Measurements from ENCODE around the gene LSAMP. TPM values are rescaled to one million over a fixed set of nuclear protein-coding genes. Genes with fewer than 3 reads are reported as not detected.
A peak's percentile ranks its signal among the peaks of the same experiment; 100 is the strongest.

The LSAMP gene
- total RNA-seq, 1 donor from 2014 or later, result 16.4 TPM

GRCh38 chr3:116288485-116288884, 156.8 kb downstream of the LSAMP start:
- no peak overlapping the region for H2AFZ ChIP-seq (ENCODE audit: low read depth, low read length)
- no peaks in the 10 kb centered on the region for H3K4me1 ChIP-seq (ENCODE audit: insufficient read depth, low read length)
- H4K20me1 ChIP-seq (ENCODE audit: insufficient read depth, low read length), result no peaks in the 10 kb centered on the region
- DNase-seq (ENCODE audit: low read depth) (peak; percentile 36), FAIRE-seq (no peak)
- H3K4me1 Mint-ChIP-seq (ENCODE audit: low read depth, unreplicated experiment), result peaks cover 13% of the 10 kb centered on the region
- H3K4me2 ChIP-seq (ENCODE audit: low read length), result no peak overlapping the region
- no peaks in the 10 kb centered on the region for H3K36me3 ChIP-seq (ENCODE audit: insufficient read depth, low read length)
- H3K27ac ChIP-seq (ENCODE audit: low read depth, low read length), result no peak overlapping the region
- H3K9ac ChIP-seq (ENCODE audit: low read length), result no peak overlapping the region
- H3K4me3 Mint-ChIP-seq (ENCODE audit: unreplicated experiment), result no peak overlapping the region
- H3K79me2 ChIP-seq (ENCODE audit: insufficient read depth, low read length), result no peaks in the 10 kb centered on the region
- H3K9me3 ChIP-seq (ENCODE audit: insufficient read depth, low read depth, low read length), result no peaks in the 10 kb centered on the region
- TF ChIP-seq CTCF (IDR thresholded peaks at IDR 0.05; ENCODE audit: insufficient read depth, low read depth, low read length) (no peak), EZH2 (IDR thresholded peaks at IDR 0.05; ENCODE audit: insufficient read depth, low read length) (no peak)
- H3K27ac Mint-ChIP-seq (ENCODE audit: unreplicated experiment), result no peak overlapping the region
- no peak overlapping the region for H3K4me3 ChIP-seq (ENCODE audit: insufficient read depth, low read depth, low read length)
- H3K9me3 Mint-ChIP-seq (ENCODE audit: unreplicated experiment), result no peaks in the 10 kb centered on the region
- H3K36me3 Mint-ChIP-seq (ENCODE audit: low read depth, unreplicated experiment), result no peaks in the 10 kb centered on the region
- no peaks in the 10 kb centered on the region for H3K27me3 ChIP-seq (ENCODE audit: insufficient read depth, low read length)
- no peaks in the 10 kb centered on the region for H3K27me3 Mint-ChIP-seq (ENCODE audit: low read depth, unreplicated experiment)

GRCh38 chr3:116285781-116286421, 159.4 kb downstream of the LSAMP start:
- Histone ChIP-seq H3K9me3 (ENCODE audit: insufficient read depth, low read depth, low read length) (no peaks in the 10 kb centered on the region), H3K9ac (ENCODE audit: low read length) (no peak overlapping the region), H2AFZ (ENCODE audit: low read depth, low read length) (no peak overlapping the region), H3K4me2 (ENCODE audit: low read length) (no peak overlapping the region), H3K4me3 (ENCODE audit: insufficient read depth, low read depth, low read length) (no peak overlapping the region), H3K27me3 (ENCODE audit: insufficient read depth, low read length) (no peaks in the 10 kb centered on the region), H3K4me1 (ENCODE audit: insufficient read depth, low read length) (no peaks in the 10 kb centered on the region), H4K20me1 (ENCODE audit: insufficient read depth, low read length) (no peaks in the 10 kb centered on the region), H3K36me3 (ENCODE audit: insufficient read depth, low read length) (no peaks in the 10 kb centered on the region), H3K27ac (ENCODE audit: low read depth, low read length) (no peak overlapping the region), H3K79me2 (ENCODE audit: insufficient read depth, low read length) (no peaks in the 10 kb centered on the region)
- TF ChIP-seq EZH2 (IDR thresholded peaks at IDR 0.05; ENCODE audit: insufficient read depth, low read length) (no peak), CTCF (IDR thresholded peaks at IDR 0.05; ENCODE audit: insufficient read depth, low read depth, low read length) (no peak)
- H3K4me1 Mint-ChIP-seq (ENCODE audit: low read depth, unreplicated experiment), result peaks cover 20% of the 10 kb centered on the region
- H3K4me3 Mint-ChIP-seq (ENCODE audit: unreplicated experiment), result no peak overlapping the region
- no peaks in the 10 kb centered on the region for H3K9me3 Mint-ChIP-seq (ENCODE audit: unreplicated experiment)
- no peak overlapping the region for H3K27ac Mint-ChIP-seq (ENCODE audit: unreplicated experiment)
- no peaks in the 10 kb centered on the region for H3K27me3 Mint-ChIP-seq (ENCODE audit: low read depth, unreplicated experiment)
- H3K36me3 Mint-ChIP-seq (ENCODE audit: low read depth, unreplicated experiment), result no peaks in the 10 kb centered on the region
- DNase-seq (ENCODE audit: low read depth) (no peak), FAIRE-seq (no peak)

Data from astrocyte (in vitro differentiated cells and primary cell).